ENCODE data around the gene ARTN. TPM values are rescaled to one million over a fixed set of nuclear protein-coding genes. Genes with fewer than 3 reads are reported as not detected.

Gene ARTN
- total RNA-seq, 1 experiment from 2014 or later, result 36.0 TPM

DNA sequence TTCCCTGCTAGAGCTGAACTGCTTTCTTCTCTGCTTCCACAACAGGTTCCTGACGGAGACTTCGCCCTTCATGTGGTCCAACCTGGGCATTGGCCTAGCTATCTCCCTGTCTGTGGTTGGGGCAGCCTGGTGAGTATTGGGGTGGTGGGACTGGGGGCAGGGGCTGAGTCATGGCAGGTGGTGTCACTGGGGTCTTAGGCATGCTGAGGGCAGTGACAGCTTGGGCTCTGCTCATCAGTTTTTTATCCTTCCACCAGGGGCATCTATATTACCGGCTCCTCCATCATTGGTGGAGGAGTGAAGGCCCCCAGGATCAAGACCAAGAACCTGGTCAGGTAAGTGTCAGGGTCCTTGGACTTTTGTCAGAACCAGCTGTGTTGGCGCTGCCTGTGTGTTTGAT lies 42.4 kb downstream of the ARTN start:
- H3K36me3 ChIP-seq (ENCODE audit: low read depth, low read length), result peaks cover 34% of the 10 kb centered on the region
- CTCF ChIA-PET, result no interaction called here
- no peak for TF ChIP-seq EZH2phosphoT487 (IDR thresholded peaks at IDR 0.05; ENCODE audit: borderline replicate concordance, low read length)
- TF ChIP-seq, protein P1, sequence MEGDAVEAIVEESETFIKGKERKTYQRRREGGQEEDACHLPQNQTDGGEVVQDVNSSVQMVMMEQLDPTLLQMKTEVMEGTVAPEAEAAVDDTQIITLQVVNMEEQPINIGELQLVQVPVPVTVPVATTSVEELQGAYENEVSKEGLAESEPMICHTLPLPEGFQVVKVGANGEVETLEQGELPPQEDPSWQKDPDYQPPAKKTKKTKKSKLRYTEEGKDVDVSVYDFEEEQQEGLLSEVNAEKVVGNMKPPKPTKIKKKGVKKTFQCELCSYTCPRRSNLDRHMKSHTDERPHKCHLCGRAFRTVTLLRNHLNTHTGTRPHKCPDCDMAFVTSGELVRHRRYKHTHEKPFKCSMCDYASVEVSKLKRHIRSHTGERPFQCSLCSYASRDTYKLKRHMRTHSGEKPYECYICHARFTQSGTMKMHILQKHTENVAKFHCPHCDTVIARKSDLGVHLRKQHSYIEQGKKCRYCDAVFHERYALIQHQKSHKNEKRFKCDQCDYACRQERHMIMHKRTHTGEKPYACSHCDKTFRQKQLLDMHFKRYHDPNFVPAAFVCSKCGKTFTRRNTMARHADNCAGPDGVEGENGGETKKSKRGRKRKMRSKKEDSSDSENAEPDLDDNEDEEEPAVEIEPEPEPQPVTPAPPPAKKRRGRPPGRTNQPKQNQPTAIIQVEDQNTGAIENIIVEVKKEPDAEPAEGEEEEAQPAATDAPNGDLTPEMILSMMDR (conservative IDR thresholded peaks at IDR 0.05; ENCODE audit: low read depth, low read length), result no peak; the same call in 1 of the 2 replicates
- TF ChIP-seq EZH2 (IDR thresholded peaks at IDR 0.05; ENCODE audit: low read length, unreplicated experiment), result no peak
- no TSS peak for BruUV-seq (replicated peaks)
- H3K4me1 ChIP-seq (ENCODE audit: insufficient read depth, low read length), result peaks cover 60% of the 10 kb centered on the region
- H3K4me3 ChIP-seq (ENCODE audit: low read length), result peak overlapping the region; percentile 94
- H3K9ac ChIP-seq (ENCODE audit: low read length), result peak overlapping the region; percentile 95
- peaks cover 23% of the 10 kb centered on the region; the same call in 1 of the 2 replicates for H4K20me1 ChIP-seq (ENCODE audit: low read length)
- no peak overlapping the region for H3K27ac ChIP-seq (ENCODE audit: low read length)
- no peaks in the 10 kb centered on the region for H3F3A ChIP-seq (ENCODE audit: low read length, unreplicated experiment)
- H3K4me2 ChIP-seq (ENCODE audit: low read length), result peak overlapping the region; percentile 99
- H3K9me2 ChIP-seq (replicated peaks; ENCODE audit: low read length), result no peaks in the 10 kb centered on the region
- H3K79me2 ChIP-seq (ENCODE audit: low read length), result peaks cover 66% of the 10 kb centered on the region
- no peaks in the 10 kb centered on the region for H3K27me3 ChIP-seq (ENCODE audit: low read length)
- POLR2A ChIA-PET (ENCODE audit: unreplicated experiment), result no interaction called here
- H3K9me3 ChIP-seq (ENCODE audit: low read length), result no peaks in the 10 kb centered on the region
- H2AFZ ChIP-seq (ENCODE audit: low read length), result no peak overlapping the region
- ATAC-seq, result no peak
- DNase-seq, result no peak
- intact Hi-C loops (cut with micrococcal nuclease), result no loop called here

DNA sequence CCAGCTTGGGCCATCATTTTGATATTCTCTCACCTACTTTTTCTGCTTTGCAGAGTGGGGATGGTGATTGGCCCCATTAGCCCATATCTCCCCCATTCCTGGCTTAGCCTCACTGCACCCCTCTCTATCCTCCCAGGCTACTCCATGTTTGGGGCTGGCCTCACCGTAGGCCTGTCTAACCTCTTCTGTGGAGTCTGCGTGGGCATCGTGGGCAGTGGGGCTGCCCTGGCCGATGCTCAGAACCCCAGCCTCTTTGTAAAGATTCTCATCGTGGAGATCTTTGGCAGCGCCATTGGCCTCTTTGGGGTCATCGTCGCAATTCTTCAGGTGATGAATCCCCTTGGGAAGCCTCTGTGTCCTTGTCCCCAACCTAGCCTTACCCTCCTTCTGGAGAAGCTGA lies 43.3 kb downstream of the ARTN start:
- no peak for ATAC-seq
- POLR2A ChIA-PET (ENCODE audit: unreplicated experiment), result no interaction called here
- no TSS peak for BruUV-seq (replicated peaks)
- CTCF ChIA-PET, result interaction anchor here (1.0 kb wide), 1 partner anchor 213 kb away, joined by 3 read pairs; no protein-coding TSS in a partner anchor
- TF ChIP-seq EZH2phosphoT487 (IDR thresholded peaks at IDR 0.05; ENCODE audit: borderline replicate concordance, low read length) (no peak), EZH2 (IDR thresholded peaks at IDR 0.05; ENCODE audit: low read length, unreplicated experiment) (no peak)
- TF ChIP-seq, protein P1 (conservative IDR thresholded peaks at IDR 0.05; ENCODE audit: low read depth, low read length), result no peak
- no peaks in the 10 kb centered on the region for H3K27me3 ChIP-seq (ENCODE audit: low read length)
- no peaks in the 10 kb centered on the region for H3K9me2 ChIP-seq (replicated peaks; ENCODE audit: low read length)
- peak overlapping the region; percentile 94 for H3K4me3 ChIP-seq (ENCODE audit: low read length)
- H3K9ac ChIP-seq (ENCODE audit: low read length), result no peak overlapping the region
- H3F3A ChIP-seq (ENCODE audit: low read length, unreplicated experiment), result no peaks in the 10 kb centered on the region
- H3K4me1 ChIP-seq (ENCODE audit: insufficient read depth, low read length), result peaks cover 59% of the 10 kb centered on the region
- H3K4me2 ChIP-seq (ENCODE audit: low read length), result peak overlapping the region; percentile 99
- no peaks in the 10 kb centered on the region for H3K9me3 ChIP-seq (ENCODE audit: low read length)
- no peak for DNase-seq
- intact Hi-C loops (cut with micrococcal nuclease), result no loop called here
- no peak overlapping the region for H2AFZ ChIP-seq (ENCODE audit: low read length)
- peaks cover 68% of the 10 kb centered on the region for H3K79me2 ChIP-seq (ENCODE audit: low read length)
- H4K20me1 ChIP-seq (ENCODE audit: low read length), result peaks cover 23% of the 10 kb centered on the region; the same call in 1 of the 2 replicates
- peaks cover 33% of the 10 kb centered on the region for H3K36me3 ChIP-seq (ENCODE audit: low read depth, low read length)
- no peak overlapping the region for H3K27ac ChIP-seq (ENCODE audit: low read length)

DNA sequence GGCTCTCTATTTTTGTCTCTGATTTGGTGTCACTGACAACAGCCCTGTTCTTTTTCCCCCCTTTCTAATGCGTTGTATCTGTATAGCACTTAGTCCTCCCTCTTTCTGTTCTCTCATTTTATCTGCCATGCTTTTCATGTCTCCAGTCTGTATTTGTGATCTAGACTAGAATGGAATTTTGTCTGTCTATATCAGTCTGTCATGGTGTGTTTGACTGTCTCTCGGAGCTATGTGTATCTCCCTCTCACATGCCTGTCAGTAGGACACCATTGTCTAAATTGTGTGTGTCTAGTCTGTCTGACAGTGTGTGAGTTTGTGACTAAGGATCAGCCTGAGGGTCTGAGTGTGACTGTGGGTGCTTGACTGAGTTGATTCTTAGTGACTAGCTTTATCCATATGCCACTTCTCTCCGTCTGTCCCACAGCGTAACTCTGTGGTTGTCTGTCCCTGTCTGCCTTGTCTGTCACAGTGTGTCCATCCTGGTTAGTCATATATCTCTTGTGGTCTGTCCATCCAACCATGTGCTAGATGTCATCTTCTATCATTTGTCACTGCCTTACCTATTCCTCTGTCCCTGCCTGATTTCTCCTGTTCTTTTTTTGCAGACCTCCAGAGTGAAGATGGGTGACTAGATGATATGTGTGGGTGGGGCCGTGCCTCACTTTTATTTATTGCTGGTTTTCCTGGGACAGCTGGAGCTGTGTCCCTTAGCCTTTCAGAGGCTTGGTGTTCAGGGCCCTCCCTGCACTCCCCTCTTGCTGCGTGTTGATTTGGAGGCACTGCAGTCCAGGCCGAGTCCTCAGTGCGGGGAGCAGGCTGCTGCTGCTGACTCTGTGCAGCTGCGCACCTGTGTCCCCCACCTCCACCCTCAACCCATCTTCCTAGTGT lies 44.0 kb downstream of the ARTN start:
- Histone ChIP-seq H3K36me3 (ENCODE audit: low read depth, low read length) (peaks cover 32% of the 10 kb centered on the region), H3K4me2 (ENCODE audit: low read length) (peak overlapping the region; percentile 99), H3K27me3 (ENCODE audit: low read length) (no peaks in the 10 kb centered on the region), H4K20me1 (ENCODE audit: low read length) (peaks cover 23% of the 10 kb centered on the region; the same call in 1 of the 2 replicates), H3F3A (ENCODE audit: low read length, unreplicated experiment) (no peaks in the 10 kb centered on the region), H3K9ac (ENCODE audit: low read length) (no peak overlapping the region), H3K79me2 (ENCODE audit: low read length) (peaks cover 75% of the 10 kb centered on the region), H3K9me2 (replicated peaks; ENCODE audit: low read length) (no peaks in the 10 kb centered on the region), H3K4me3 (ENCODE audit: low read length) (peak overlapping the region; percentile 94), H3K27ac (ENCODE audit: low read length) (no peak overlapping the region), H3K9me3 (ENCODE audit: low read length) (no peaks in the 10 kb centered on the region), H3K4me1 (ENCODE audit: insufficient read depth, low read length) (peaks cover 59% of the 10 kb centered on the region), H2AFZ (ENCODE audit: low read length) (no peak overlapping the region)
- CTCF ChIA-PET, result interaction anchor here (0.5 to 1.0 kb wide), 2 partner anchors 56 to 214 kb away, joined by 3 read pairs; no protein-coding TSS in a partner anchor
- BruUV-seq (replicated peaks), result no TSS peak
- no peak for ATAC-seq
- TF ChIP-seq, protein P1 (conservative IDR thresholded peaks at IDR 0.05; ENCODE audit: low read depth, low read length), result no peak
- TF ChIP-seq EZH2phosphoT487 (IDR thresholded peaks at IDR 0.05; ENCODE audit: borderline replicate concordance, low read length) (no peak), EZH2 (IDR thresholded peaks at IDR 0.05; ENCODE audit: low read length, unreplicated experiment) (no peak)
- intact Hi-C loops (cut with micrococcal nuclease), result no loop called here
- POLR2A ChIA-PET (ENCODE audit: unreplicated experiment), result no interaction called here
- DNase-seq, result no peak

All from PC-3 (cell line).